Stimulated activated CD8-positive, alpha-beta memory T cell treated with anti-CD3 and anti-CD28 coated beads, Interleukin-7, amount 100 ng/mL, for 1 hour (primary cell): ENCODE measurements around the gene CEP63.

Experiments
- DNase-seq, 2 donors: peaks; one replicate each; pipeline ENCODE4 v3.0.0-alpha.2; 2020; ENCODE audit warnings: low read depth in 2 of 2

CEP63 gene

DNA sequence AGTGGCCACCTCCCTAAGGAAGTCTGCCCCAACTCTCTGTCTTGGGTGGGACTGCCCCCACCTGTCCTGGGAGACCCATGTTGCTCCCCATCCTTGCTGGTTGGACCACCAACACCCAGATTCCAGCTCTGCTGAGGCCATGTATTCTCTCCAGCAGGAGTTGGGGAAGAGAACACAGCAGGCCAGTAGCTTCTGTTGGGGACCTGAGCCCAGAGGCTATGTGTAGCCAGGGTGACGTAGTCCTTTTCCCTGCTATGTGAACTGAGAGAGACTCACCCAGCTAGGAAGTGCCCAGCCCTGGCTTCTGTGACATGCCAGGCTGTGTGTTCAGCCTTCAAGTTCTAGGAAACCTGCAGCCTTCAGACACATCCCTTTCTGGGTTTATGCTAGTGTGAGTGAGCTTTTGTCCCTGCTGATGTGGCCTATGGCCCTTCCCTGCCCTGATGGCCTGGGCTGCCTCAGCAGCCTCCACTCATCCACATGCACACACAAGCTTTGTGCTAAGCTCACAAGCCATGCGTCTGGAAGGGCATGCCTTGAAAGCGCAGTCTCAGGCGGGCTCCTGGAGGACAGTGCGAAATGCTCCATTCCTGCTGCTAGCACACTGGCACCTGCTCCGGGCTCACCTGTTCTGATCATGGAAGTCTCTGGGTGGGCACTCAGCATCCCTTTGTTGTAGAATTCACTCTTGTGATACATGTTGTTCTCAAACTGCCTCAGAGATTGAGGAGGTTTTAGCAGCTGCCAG, 122.3 kb downstream of the CEP63 start:
- no peak for DNase-seq

- DNase-seq = no peak
Observed at GRCh38 chr3:134608771-134609435, 123.0 kb downstream of the CEP63 start.

DNA sequence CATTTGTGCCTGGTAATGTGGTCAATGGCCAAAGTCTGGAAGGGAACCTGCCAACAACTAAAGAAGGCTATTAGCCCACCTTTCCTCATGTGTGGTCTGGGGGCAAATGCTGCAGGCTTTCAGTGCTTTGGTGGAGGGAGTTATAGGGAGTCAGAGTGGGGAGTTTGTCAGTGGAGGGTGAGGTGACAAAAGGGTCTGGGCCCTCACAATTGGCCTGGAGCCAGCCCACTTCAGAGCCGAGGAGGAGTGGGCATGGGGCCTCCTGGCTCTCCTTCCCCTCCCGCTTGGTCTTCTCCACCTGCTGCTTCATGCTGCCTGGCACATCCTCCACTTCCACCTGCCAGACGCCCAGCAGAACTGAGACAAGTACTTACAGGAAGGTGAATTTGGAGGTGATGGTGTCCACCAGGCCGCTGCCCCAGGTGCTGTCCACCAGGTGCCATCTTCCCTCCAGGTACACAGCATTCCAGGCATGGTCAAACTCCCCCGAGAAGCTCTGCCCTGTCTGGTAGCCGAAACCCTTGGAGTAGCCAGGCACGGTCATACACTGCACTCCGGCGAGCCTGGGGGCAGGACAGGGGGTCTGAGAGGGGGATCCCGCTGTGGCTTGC, 124.1 kb downstream of the CEP63 start:
- DNase-seq = no peak

GRCh38 chr3:134610432-134611385, 124.9 kb downstream of the CEP63 start:
- no peak for DNase-seq

DNA sequence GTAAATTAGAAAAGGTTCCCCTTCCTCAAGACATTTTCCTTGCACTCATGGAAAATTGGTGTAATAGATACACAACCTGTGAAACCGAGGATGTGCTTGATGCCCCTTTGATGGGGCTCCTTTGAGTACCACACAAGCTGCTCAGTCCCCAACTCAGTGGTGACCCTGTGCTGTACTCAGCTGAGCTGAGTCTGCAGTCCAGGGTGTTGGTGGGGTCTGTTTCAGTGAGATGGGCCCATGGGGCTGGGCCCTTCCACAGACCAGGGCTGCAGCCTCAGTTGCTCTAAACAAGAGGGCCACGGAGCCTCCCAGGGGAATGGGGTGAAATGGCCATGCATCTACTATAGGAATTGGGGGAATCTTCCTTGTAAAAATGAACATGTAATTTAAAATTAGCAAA, 125.7 kb downstream of the CEP63 start:
- DNase-seq = no peak

DNA sequence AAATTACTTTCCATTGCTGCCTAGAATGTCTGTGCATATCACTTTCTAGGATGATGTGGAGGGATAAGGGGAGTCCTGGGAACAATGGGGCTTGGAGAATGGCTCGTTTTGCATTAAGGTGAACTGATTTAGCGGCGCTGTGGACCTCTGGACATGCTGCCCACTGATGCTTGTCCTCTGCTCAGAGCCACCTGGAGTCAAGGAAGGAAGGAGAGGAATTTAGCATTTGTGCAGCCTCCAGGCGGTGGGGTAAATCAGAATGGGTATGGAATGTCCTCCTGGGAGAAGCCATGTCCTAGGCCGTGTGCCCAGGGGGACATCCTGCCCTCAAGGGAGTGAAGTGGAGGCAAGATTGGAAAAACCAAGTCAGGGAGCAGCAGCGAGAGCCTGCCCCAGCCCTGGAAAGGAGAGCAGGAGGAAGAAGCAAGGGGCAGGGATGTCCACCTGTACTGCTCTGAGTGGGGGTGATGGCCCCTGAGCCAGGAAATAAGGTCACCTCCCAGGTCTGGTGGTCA, 127.2 kb downstream of the CEP63 start:
- no peak for DNase-seq

DNA sequence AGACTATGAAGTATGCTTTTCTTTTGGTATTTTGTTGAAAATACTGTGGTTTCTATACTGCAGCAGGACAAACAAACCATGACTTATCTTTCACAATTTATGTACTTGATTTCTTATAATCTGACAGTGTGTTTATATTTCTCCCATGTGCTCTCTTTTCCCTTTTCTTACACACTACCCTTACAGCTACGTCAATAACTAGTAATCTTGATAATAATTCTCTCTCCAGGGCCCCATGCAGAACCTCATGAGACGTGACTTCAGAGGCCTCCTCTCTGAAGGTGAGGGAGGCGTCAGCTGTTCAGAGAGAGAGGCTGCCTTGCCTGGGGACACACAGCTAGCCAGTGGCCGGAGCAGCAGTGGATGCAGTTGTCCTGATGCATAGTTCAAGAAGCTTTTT, 129.1 kb downstream of the CEP63 start:
- DNase-seq = no peak

DNA sequence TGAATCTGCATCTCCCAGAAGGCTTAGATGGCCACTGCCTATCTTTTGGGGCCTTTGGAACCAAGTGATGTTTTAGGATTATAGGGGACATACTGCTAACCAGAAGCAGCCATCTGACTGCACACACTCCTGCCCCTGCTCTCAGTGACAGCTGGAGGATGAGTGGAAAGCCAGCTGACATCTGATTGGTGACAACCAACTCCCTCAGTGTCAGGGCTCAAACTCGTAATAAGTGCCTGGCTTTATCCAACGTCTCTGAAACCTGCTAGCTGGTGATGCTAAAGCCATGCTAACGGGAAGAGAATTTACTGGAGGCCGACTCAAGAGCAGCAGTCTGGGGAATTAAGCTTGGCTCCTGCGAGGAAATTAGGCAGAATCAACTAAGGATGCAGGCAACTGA, 129.9 kb downstream of the CEP63 start:
- DNase-seq = no peak

DNA sequence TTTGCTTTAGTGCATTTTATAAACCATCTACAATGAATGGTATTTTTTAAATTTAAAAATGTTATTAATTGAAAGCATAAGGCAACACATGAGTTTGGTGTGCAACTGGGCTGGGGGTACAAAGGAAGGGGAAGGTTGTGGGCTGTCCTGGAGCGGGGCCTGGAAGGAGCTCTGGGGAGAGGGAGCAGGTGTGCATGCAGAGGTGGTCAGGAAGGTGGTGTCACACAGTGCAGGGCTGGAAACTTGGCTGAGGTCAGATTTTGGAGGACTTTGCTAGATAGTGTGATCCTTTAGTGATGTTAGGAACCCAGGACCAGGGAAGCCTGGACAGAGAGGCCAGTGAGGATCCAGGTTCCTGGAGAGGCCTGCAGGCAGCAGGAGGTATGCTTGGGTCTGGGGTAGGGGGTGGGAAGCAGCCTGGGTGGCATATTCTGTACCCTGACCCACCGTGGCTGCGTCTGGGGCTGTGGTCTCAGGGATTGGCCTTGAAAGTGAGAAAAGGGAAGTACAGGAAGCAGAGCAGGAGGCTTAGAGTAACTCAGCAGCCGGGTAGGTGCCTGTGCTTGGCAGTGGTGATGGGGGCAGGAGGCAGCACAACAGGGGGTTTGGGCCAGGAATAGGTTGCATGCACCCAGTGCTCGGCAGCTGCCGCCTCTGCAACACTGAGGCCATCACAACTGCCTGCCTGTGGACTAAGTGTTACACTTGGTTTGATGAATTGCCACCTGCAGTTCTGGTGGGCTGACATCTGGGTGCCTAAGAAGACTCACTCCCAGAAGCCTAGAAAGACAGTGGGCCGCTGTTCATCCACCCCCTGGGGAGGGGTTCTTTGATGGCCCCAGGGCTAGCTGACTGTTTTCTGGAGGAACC, 132.0 kb downstream of the CEP63 start:
- no peak for DNase-seq

DNA sequence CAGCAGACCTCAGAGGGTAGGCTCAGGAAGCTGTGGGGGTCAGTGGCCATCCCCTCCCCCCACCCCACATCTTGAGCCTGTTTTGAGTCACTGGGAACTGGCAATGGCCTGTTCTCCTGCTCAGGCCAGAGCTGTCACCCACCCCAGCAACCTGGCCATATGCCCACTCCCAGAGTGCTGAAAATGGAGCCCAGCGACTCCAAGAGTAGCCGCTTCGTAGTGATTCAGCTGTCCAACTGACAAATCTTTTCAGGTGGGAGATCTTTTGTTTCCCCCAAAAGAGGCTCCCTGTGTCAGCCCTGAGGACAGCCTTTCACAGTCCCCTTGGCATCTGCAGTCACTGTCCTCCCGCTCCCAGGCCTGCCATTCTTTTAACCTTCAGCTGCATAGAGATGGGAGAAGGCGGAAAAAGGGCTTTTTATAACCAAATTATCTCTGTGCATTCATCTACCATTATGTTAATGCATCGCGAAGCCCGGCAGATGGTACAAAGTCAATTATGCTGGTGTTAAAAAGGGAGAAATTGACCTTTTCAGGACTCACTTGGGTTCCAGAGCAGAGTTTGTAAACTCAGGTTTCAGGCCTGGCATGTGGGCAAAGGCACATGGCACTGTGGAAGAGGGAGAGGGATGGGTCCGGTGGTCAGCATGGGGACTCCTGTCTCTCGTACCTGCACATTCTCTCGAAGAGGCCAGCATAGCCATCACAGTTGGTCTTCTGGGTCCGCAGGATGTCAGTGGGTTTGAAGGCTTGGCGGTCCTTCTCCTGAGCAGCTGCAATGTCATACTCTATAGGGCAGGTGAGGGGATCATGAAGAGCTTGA, 132.8 kb downstream of the CEP63 start:
- DNase-seq = no peak

DNA sequence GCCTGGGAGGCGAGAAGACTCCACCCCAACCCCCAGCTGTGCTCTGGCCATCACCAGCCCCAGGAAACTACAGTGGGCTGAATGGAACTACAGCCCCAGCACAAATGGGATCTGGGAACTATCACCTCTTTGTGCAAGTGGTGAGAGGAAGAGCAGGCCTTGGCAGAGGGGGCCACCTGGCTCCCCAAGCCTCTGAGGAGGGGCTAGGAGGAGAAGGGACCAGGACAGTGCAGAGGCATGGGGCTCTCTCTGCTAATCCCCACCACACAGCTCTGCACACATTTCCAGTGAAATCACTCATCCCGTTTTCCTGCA, 133.4 kb downstream of the CEP63 start:
- no peak for DNase-seq

GRCh38 chr3:134619884-134620445, 134.1 kb downstream of the CEP63 start:
- DNase-seq = no peak

- no peak for DNase-seq
Observed at GRCh38 chr3:134620476-134621115, 134.7 kb downstream of the CEP63 start.

DNA sequence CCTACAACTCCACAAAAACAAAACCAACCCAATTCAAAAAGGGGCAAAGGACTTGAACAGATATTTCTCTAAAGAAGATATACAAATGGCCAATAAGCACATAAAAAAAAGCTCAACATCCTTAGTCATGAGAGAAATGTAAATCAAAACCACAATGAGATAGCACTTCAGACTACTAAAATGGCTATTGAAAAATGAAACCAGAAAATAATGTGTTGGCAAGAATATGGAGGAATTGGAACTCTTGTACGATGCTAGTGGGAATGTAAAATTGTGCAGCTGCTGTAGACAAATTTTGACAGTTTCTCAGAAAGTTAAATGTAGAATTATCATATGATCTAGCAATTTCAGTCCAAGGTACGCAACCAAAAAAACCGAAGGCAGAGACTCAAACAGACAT, 136.0 kb downstream of the CEP63 start:
- DNase-seq = no peak

DNA sequence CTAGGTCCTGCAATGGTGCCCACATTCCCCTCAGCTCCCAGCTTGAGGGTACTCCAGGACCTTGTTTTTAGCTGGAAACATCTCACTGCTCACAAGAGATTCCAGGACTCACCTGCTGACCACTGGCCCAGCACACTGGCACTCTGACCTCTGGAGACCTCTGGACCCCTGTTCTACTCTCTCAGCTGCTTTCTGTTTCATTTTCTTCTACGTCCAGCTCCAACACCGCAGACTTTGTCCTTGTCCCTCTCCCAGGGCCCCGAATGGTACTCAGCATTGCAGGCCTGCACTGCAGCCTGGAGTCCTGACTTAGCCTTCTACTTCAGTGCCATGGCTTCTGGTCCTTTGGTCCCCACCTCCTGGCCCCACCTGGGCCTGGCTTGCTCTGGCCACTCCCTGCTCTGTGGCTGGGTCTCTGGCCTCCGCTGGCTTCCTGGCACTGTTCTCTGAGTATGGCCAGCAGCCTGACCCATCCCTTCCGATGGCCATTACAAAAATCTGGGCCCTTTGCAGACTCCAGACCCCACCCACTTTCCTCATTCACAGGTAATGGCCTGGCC, 137.0 kb downstream of the CEP63 start:
- DNase-seq = no peak

GRCh38 chr3:134623615-134624245, 137.9 kb downstream of the CEP63 start:
- DNase-seq = no peak
